M059J (cell line): Measurements from ENCODE around the gene HMSD. TPM values are rescaled to one million over a fixed set of nuclear protein-coding genes. Genes with fewer than 3 reads are reported as not detected.
A peak's percentile ranks its signal among the peaks of the same experiment; 100 is the strongest.

Experiments
- DNase-seq: peaks from one replicate; pipeline ENCODE4 v3.0.0-alpha.2; 2012; ENCODE audit warnings: low read depth
- total RNA-seq: library from RNA; depleted of rRNA; stranded (reverse); fragments of >200 nt; shearing (Covaris generic); gene quantifications from 2 replicates; pipeline ENCODE4 v1.2.3, GENCODE V29; 2014; rRNA removed

The HMSD gene
- total RNA-seq, 1 experiment from 2014 or later = 1.6 TPM

- DNase-seq = no peak
Observed at GRCh38 chr18:63992751-63993150, 43.6 kb downstream of the HMSD start.

GRCh38 chr18:63994783-63995399 lies 45.8 kb downstream of the HMSD start:
- peak; percentile 45 for DNase-seq

- peak; percentile 15 for DNase-seq
Observed at GRCh38 chr18:63997041-63997440, 47.9 kb downstream of the HMSD start.

- DNase-seq = peak; percentile 30
Observed at GRCh38 chr18:63997606-63998005, 48.5 kb downstream of the HMSD start.

DNA sequence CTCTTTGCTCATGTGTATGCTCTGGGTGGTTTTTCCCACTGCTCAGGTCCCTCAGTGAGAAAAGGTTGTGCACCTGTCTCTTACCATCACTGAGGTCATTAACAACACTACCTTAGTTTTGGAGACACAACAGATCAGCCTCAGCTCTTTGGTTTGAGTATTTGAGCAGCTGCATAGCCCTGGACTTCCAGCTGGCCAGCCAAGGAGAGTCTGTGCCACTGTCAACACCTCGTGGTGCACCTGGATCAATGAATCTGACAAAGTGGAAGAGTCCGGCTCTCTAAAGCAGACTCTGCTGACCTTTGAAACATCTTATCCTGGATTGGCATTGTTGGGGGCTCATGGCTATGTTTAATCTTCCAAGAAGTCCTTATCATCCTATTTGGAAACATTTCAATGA lies 50.8 kb downstream of the HMSD start:
- DNase-seq = no peak

GRCh38 chr18:64002581-64002980 lies 53.5 kb downstream of the HMSD start:
- no peak for DNase-seq

GRCh38 chr18:64009305-64009704 lies 60.2 kb downstream of the HMSD start:
- DNase-seq = no peak

Other genes starting within 250 kb of the HMSD start
- gene SERPINB11, start 246.3 kb upstream of the HMSD start, total RNA-seq = not detected in 2 replicates
- gene SERPINB7, start 173.9 kb upstream of the HMSD start, total RNA-seq = 15.7 and 20.8 TPM in 2 replicates
- gene SERPINB2, start 61.6 kb upstream of the HMSD start, total RNA-seq = 24.2 and 26.6 TPM in 2 replicates
- gene SERPINB10, start 41.3 kb upstream of the HMSD start, total RNA-seq = not detected in 2 replicates
- 24.9 and 27.5 TPM in 2 replicates for gene SERPINB8, start 20.8 kb downstream of the HMSD start, total RNA-seq
- gene LINC00305, start 199.8 kb downstream of the HMSD start, total RNA-seq = not detected in 2 replicates